ENCODE data around the gene TMEM161A. TPM values are rescaled to one million over a fixed set of nuclear protein-coding genes. Genes with fewer than 3 reads are reported as not detected.

The TMEM161A gene
- total and polyA plus RNA-seq, 2 of the 13 experiments (the other 11 are each of a cell fraction or from before 2014, with no cell fraction given) = 25.9 to 31.4 TPM

DNA sequence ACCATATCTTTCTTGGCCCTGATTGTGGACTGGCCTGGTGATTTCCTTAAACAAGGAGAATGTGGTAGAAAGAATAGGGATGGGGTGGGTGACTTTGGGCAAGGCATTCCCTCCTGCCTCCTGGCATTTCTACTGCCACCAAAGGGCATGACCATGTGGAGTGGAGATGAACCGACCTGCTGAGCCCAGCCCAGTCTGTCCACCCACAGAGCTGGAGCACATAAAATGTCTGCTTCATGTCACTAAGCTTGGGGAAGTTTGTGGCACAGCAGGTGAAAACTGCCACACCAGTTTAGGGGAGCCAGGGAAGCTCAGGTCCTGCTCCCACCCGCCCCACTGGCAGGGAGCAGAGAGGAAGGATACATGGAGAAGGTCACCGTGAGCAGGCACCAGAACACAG lies 6.3 kb downstream of the TMEM161A start:
- in situ Hi-C loops (cut with HindIII; ENCODE audit: extremely low pct_ligation_motif_present, low pct_unique_long_range_greater_than_20kb) (no loop called here), intact Hi-C loops (cut with micrococcal nuclease; ENCODE audit: unreplicated experiment) (no loop called here)
- peaks cover 13% of the 10 kb centered on the region for H3K9me3 ChIP-seq (ENCODE audit: low read length)
- POLR2A ChIA-PET = no interaction called here
- ATAC-seq = no peak
- TF ChIP-seq, protein P1, sequence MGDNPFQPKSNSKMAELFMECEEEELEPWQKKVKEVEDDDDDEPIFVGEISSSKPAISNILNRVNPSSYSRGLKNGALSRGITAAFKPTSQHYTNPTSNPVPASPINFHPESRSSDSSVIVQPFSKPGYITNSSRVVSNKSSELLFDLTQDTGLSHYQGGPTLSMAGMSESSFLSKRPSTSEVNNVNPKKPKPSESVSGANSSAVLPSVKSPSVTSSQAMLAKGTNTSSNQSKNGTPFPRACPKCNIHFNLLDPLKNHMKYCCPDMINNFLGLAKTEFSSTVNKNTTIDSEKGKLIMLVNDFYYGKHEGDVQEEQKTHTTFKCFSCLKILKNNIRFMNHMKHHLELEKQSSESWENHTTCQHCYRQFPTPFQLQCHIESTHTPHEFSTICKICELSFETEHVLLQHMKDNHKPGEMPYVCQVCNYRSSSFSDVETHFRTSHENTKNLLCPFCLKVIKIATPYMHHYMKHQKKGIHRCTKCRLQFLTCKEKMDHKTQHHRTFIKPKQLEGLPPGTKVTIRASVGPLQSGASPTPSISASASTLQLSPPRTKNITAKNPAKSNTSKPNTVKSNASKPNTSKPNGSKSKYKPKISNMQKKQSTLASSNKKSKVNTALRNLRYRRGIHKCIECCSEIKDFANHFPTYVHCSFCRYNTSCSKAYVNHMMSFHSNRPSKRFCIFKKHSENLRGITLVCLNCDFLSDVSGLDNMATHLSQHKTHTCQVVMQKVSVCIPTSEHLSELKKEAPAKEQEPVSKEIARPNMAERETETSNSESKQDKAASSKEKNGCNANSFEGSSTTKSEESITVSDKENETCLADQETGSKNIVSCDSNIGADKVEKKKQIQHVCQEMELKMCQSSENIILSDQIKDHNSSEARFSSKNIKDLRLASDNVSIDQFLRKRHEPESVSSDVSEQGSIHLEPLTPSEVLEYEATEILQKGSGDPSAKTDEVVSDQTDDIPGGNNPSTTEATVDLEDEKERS (CRISPR knock-in tag; IDR thresholded peaks at IDR 0.05) = peak; percentile 79; the same call in 1 of the 2 replicates
- TF ChIP-seq SETDB1 (CRISPR knock-in tag; IDR thresholded peaks at IDR 0.05; ENCODE audit: borderline replicate concordance) (peak; percentile 26; the same call in 1 of the 2 replicates), MED8 (CRISPR knock-in tag; IDR thresholded peaks at IDR 0.05; ENCODE audit: insufficient replicate concordance) (no peak), RCOR2 (CRISPR knock-in tag; IDR thresholded peaks at IDR 0.05) (no peak), ZNF331 (CRISPR knock-in tag; IDR thresholded peaks at IDR 0.05) (peak; percentile 100)
- H3K27ac ChIP-seq (ENCODE audit: extremely low read length, insufficient read depth, low read length) = no peak overlapping the region
- no peak overlapping the region for H3K4me2 ChIP-seq (ENCODE audit: low read depth, low read length)
- peaks cover 3% of the 10 kb centered on the region for H3K4me1 ChIP-seq (ENCODE audit: insufficient read depth, low read length)
- no peak for FAIRE-seq
- no peak for DNase-seq (ENCODE audit: low spot score)
- CTCF ChIA-PET (ENCODE audit: low intra/inter-chr PET ratio, low total read pairs) = no interaction called here
- no peaks in the 10 kb centered on the region for H3K79me2 ChIP-seq (ENCODE audit: insufficient read depth, low read length)
- H3K27me3 ChIP-seq (ENCODE audit: control insufficient read depth in 1 of 2, insufficient read depth in 2 of 2, low read length in 2 of 2) = no peaks in the 10 kb centered on the region
- 100% methylated on average over 3 of the region's 3 CpGs for whole genome bisulfite sequencing (ENCODE audit: low lambda C conversion rate)
- no peak overlapping the region for H3K4me3 ChIP-seq (replicated peaks in 1 of 3; ENCODE audit: insufficient read depth in 1 of 3, low read depth in 2 of 3, low read length in 3 of 3)
- no peak overlapping the region for H2AFZ ChIP-seq (ENCODE audit: low read length)
- no TSS peak for BruUV-seq (replicated peaks)
- 0 out of 5 replicates have a peak, but pooled peaks cover 2 to 4% of the 10 kb centered on the region in 2 experiments for H3K36me3 ChIP-seq (replicated peaks in 1 of 2; ENCODE audit: control insufficient read depth in 1 of 2, insufficient read depth in 2 of 2, low read length in 2 of 2)
- no peaks in the 10 kb centered on the region for H4K20me1 ChIP-seq (ENCODE audit: insufficient read depth, low read length)
- H3K9ac ChIP-seq (ENCODE audit: insufficient read depth, low read depth, low read length) = no peak overlapping the region

DNA sequence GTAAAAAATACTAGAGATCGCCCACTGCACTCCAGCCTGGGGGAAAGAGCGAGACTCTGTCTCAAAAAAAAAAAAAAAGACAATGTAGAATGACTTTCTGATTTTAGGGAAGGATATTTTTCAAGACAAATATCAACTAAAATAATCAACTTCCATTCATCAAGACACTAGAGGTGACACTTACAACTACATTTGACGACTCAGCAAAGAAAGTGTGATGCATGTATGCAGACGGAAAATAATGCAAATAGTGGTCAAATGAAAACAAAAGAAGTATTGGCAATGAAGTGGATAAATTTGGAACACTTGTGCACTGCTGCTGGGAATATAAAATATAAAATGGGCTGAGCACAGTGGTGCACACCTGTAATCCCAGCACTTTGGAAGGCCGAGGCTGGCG lies 12.2 kb downstream of the TMEM161A start:
- FAIRE-seq (no peak), ATAC-seq (no peak), DNase-seq (ENCODE audit: low spot score) (no peak)
- Histone ChIP-seq H3K4me3 (replicated peaks in 1 of 3; ENCODE audit: insufficient read depth in 1 of 3, low read depth in 2 of 3, low read length in 3 of 3) (no peak overlapping the region), H3K9me3 (ENCODE audit: low read length) (no peaks in the 10 kb centered on the region), H2AFZ (ENCODE audit: low read length) (no peak overlapping the region), H4K20me1 (ENCODE audit: insufficient read depth, low read length) (no peaks in the 10 kb centered on the region), H3K27me3 (ENCODE audit: control insufficient read depth in 1 of 2, insufficient read depth in 2 of 2, low read length in 2 of 2) (no peaks in the 10 kb centered on the region), H3K27ac (ENCODE audit: extremely low read length, insufficient read depth, low read length) (no peak overlapping the region), H3K36me3 (replicated peaks in 1 of 2; ENCODE audit: control insufficient read depth in 1 of 2, insufficient read depth in 2 of 2, low read length in 2 of 2) (no peaks in the 10 kb centered on the region; a peak in 1 of 5 replicates), H3K79me2 (ENCODE audit: insufficient read depth, low read length) (no peaks in the 10 kb centered on the region), H3K4me1 (ENCODE audit: insufficient read depth, low read length) (no peaks in the 10 kb centered on the region), H3K9ac (ENCODE audit: insufficient read depth, low read depth, low read length) (no peak overlapping the region), H3K4me2 (ENCODE audit: low read depth, low read length) (no peak overlapping the region)
- intact Hi-C loops (cut with micrococcal nuclease; ENCODE audit: unreplicated experiment) = no loop called here
- TF ChIP-seq, protein P2, sequence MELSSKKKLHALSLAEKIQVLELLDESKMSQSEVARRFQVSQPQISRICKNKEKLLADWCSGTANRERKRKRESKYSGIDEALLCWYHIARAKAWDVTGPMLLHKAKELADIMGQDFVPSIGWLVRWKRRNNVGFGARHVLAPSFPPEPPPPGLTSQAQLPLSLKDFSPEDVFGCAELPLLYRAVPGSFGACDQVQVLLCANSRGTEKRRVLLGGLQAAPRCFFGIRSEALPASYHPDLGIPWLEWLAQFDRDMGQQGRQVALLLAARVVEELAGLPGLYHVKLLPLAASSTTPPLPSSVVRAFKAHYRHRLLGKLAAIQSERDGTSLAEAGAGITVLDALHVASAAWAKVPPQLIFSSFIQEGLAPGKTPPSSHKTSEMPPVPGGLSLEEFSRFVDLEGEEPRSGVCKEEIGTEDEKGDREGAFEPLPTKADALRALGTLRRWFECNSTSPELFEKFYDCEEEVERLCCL (CRISPR knock-in tag; IDR thresholded peaks at IDR 0.05; ENCODE audit: borderline replicate concordance) = no peak
- TF ChIP-seq TAF1 (CRISPR knock-in tag; IDR thresholded peaks at IDR 0.05) (no peak), MAFK (conservative IDR thresholded peaks at IDR 0.05 in 1 of 2, IDR thresholded peaks at IDR 0.05 in 1 of 2; ENCODE audit: low read length in 2 of 2) (peak; percentile 88 to 96), MAFF (IDR thresholded peaks at IDR 0.05; ENCODE audit: low read depth, low read length) (peak; percentile 93), YEATS2 (CRISPR knock-in tag; IDR thresholded peaks at IDR 0.05; ENCODE audit: borderline replicate concordance) (no peak), KDM5A (IDR thresholded peaks at IDR 0.05; ENCODE audit: borderline replicate concordance, low read length) (no peak), ZNF782 (CRISPR knock-in tag; IDR thresholded peaks at IDR 0.05; ENCODE audit: borderline replicate concordance) (no peak), ZNF367 (CRISPR knock-in tag; IDR thresholded peaks at IDR 0.05; ENCODE audit: borderline replicate concordance) (no peak)
- TF ChIP-seq, protein P3, sequence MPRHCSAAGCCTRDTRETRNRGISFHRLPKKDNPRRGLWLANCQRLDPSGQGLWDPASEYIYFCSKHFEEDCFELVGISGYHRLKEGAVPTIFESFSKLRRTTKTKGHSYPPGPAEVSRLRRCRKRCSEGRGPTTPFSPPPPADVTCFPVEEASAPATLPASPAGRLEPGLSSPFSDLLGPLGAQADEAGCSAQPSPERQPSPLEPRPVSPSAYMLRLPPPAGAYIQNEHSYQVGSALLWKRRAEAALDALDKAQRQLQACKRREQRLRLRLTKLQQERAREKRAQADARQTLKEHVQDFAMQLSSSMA (CRISPR knock-in tag; IDR thresholded peaks at IDR 0.05) = no peak
- in situ Hi-C loops (cut with HindIII; ENCODE audit: extremely low pct_ligation_motif_present, low pct_unique_long_range_greater_than_20kb) = no loop called here
- no TSS peak for BruUV-seq (replicated peaks)
- ChIA-PET CTCF (ENCODE audit: low intra/inter-chr PET ratio, low total read pairs) (no interaction called here), POLR2A (no interaction called here)
- WGBS (ENCODE audit: low lambda C conversion rate) = 95% methylated on average over 6 of the region's 6 CpGs
